Measurements from ENCODE around the gene SHOC2.

The SHOC2 gene

DNA sequence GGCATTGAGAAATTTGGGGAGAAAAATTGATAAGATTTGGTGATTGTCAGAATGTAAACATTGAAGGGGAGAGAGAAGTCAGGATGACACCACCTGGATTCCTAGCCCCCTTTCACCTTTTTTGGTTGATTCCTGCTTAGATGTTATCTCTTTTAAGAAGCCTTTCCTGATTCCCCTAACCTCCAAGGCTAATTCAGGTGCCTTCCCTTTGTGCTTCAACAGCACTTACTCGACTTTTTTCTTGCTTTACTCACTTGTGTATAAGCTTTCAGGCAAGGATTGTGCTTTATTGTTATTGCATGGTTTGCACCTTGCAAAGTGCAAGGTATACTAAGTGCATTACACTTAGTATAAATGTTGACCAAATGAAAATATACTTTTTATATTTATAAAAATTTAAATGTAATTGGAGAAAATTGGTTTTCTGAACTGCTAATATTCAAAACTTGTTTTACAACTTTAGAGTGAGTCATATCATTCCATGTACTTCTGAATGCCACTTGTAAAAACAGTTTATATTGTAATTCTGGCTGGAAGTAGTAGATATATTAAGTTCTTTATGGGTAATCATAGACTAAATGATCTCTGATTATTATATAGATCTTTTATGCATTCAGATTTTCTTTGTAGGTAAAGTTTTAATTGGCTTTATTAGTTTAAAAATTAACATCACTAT, 13.2 kb downstream of the SHOC2 start:
- in situ Hi-C loops (cut with HindIII; ENCODE audit: low pct_ligation_motif_present, low pct_unique_long_range_greater_than_20kb, low sequenced_read_pairs) = no loop called here
- DNase-seq = no peak

DNA sequence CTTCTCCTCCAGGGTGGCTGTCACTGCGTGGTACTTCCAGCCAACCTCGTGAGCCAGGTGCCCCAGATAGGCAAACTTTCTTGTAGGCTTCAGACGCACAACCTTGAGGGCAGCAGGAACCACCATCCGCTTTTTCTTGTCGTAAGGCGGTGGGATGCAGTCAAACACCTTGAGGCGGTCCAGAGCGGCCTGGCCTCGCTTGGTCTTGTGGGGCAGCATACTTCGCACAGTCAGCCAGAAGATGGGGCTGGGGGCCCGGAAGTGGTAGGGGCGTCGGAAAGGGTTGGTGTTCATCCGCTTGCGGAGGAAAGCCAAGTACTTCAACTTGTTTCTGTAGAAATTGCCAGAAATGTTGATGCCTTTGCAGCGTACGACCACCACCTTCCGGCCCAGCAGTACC, 17.4 kb downstream of the SHOC2 start:
- in situ Hi-C loops (cut with HindIII; ENCODE audit: low pct_ligation_motif_present, low pct_unique_long_range_greater_than_20kb, low sequenced_read_pairs) = no loop called here
- no peak for DNase-seq

DNA sequence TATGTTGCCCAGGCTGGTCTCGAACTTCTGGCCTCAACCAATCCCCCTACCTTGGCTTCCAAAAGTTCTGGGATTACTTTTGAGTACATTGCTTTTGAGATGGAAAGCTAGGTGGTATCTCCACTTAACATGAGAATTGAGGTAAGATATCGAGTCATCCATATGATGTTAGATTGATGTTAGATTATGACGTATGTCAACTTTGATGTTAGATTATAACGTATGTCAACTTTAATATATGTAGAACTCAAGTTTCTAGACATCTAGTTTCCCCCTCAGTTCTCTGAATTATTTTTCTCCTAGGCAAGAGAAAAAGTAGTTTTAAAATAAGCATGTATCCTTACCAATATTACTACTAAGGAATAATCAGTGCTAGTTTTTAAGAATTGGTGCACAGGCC, 20.0 kb downstream of the SHOC2 start:
- in situ Hi-C loops (cut with HindIII; ENCODE audit: low pct_ligation_motif_present, low pct_unique_long_range_greater_than_20kb, low sequenced_read_pairs) = no loop called here
- no peak for DNase-seq

DNA sequence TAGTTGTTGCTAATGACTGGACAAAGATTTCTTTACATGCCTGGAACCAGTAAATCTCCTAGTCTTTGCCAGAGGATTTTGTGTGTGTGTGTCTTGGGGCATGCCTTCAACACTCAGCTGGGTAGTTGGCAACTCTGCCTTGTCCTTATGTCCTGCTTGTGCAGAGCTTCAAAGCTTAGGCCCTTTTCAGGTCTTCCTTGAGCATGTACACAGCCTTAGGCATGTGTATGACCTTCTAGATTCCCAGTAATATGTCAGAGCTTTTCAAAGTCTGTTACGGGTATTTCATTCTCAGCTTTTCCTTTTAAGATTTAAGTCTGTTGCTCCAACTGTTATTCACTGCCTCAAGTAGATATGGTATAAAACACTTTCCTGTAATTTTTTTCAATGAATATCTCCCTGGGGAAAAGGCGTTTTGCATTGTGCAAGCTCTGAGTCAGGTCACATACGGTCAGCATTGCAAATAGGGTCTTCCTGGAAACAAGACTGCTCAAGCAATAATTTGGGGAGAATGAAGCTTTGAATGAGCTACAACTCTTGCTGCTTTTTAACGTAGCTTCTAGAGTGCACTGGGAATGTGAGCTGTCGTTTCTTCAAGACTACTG, 25.5 kb downstream of the SHOC2 start:
- no peak for DNase-seq
- in situ Hi-C loops (cut with HindIII; ENCODE audit: low pct_ligation_motif_present, low pct_unique_long_range_greater_than_20kb, low sequenced_read_pairs) = no loop called here

DNA sequence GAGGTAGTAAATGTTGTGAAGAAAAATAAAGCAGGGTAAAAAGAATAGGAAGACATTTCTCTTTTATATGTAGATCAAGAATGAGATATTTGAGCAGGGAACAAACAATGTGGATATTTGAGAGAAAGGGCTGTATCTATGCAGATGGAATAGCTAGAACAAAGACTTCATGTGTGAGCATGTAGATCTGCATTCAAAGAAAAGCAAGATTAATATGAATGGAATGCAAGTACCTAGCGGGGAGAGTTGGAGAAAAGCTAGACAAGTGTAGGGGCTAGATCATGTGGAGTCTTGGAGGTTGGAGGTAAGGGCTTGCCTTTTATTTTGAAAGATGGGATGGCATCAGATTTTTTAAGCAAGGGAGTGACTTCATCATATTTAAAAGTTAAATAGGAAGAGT, 27.1 kb downstream of the SHOC2 start:
- in situ Hi-C loops (cut with HindIII; ENCODE audit: low pct_ligation_motif_present, low pct_unique_long_range_greater_than_20kb, low sequenced_read_pairs) = no loop called here
- DNase-seq = no peak

DNA sequence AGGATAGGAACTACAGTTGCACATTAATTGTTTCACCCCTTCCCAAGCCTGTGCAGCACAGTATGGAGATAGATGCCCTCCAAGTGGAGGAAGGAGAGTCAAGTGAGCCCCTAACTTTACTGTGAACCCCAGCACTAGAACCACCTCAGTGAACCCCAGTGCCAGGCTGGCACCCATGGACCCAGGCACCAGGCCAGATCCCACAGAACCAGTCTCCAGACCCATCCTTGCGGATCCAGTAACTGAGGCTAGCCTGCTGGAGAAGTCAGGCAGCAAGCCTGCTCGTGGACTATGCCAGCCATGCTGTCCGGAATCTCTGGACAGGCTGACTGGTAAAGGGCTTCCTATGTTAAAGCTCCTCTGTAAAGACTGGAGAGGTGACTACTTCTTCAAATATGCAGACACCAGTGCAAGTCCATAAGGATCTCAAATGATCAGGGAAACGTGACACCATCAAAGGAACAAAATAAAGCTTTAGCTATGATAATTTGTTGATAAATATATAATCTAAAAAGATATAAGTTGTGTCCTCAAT, 27.7 kb downstream of the SHOC2 start:
- DNase-seq = no peak
- in situ Hi-C loops (cut with HindIII; ENCODE audit: low pct_ligation_motif_present, low pct_unique_long_range_greater_than_20kb, low sequenced_read_pairs) = no loop called here

DNA sequence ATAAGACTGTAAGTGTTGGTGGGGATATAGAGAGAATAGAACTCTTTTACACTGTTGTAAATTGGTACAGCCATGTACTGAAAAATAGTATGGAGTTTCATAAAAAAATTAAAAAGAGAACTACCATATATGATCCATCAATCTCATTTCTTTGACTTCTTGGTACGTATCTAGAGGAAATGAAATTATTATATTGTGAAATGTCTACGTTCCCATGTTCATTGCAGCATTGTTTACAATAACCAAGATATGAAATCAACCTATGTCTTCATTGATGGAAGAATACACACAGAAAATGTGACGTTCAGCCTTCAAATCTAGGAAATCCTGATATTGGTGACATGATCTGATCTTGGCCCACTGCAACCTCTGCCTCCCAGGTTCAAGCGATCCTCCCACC, 32.0 kb downstream of the SHOC2 start:
- in situ Hi-C loops (cut with HindIII; ENCODE audit: low pct_ligation_motif_present, low pct_unique_long_range_greater_than_20kb, low sequenced_read_pairs) = no loop called here
- no peak for DNase-seq

DNA sequence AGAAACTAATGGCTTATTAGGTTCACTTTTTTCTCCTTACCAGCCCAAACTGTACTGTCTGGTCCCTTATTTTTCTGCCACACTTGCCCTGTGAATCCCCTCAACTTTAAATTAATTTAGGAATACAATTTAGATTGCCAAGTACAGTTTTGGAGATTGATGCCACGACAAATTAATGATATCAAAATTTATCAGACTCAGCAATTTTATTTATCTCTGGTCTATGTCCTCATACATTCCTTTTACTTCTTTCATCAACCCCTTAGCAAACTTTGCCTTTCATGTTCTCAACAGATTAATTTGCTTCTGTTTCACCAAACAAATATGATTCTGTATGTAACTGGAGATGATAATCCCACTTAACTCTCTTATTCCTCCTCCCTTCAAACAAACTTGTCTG, 38.2 kb downstream of the SHOC2 start:
- no peak for DNase-seq
- in situ Hi-C loops (cut with HindIII; ENCODE audit: low pct_ligation_motif_present, low pct_unique_long_range_greater_than_20kb, low sequenced_read_pairs) = no loop called here

DNA sequence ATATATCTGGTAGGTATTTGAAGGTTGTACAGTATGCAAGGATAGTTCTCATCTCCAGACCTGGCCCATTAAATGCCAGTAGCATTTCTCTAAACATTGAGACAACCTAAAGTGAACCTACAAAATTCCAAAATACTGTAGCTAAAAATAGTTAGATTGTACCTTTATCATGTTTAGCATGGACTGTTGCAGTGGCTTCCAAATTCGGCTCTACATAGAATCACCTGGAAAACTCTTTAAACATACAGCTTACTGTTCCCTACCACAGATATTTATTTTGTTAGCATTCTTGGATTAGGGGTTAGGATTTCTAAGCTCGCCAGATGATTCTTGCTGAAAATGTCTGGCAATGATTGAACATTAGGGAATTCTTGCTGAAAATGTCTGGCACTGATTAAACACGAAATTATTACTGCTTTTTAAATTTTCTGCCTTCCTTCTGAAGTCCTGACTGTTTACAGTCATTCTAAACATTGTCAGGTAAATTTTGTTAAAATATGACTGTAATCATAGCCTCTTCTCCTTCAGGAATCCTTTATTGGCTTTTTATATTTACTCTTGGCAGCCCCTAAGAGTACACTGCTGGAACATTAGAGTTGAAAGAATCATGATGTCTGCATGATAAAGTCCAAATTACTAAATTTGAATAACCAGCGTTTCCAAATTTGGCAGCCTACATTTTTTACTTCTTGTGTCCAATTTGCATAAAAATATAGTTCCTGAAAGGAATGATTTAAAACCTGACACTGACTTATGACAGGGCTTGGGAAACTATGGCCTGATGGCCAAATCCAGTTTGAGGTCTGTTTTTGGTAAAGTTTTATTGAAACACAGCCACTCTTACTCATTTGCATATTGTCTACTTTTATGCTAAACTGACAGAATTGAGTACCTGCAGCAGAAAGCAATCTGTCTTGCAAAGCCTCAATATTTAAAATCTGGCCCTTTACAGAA, 40.3 kb downstream of the SHOC2 start:
- in situ Hi-C loops (cut with HindIII; ENCODE audit: low pct_ligation_motif_present, low pct_unique_long_range_greater_than_20kb, low sequenced_read_pairs) = no loop called here
- no peak for DNase-seq

DNA sequence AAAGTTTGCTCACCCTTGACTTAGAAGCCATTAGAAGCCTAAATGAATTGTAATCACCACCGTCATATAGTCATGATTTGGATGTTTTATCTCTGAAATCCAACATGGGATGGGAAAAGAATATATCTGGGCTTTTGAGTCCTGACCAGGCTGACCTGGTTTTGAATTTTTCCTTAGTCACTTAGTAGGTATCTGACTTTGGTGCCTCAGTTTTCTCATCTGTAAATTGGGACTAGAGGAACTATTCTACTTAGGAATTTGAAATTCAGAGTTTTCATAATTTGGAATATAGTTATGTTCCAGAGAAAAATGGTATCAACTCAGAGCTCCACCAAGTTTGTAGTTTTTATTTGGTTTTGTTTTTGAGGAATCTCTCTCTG, 40.9 kb downstream of the SHOC2 start:
- in situ Hi-C loops (cut with HindIII; ENCODE audit: low pct_ligation_motif_present, low pct_unique_long_range_greater_than_20kb, low sequenced_read_pairs) = no loop called here
- no peak for DNase-seq

DNA sequence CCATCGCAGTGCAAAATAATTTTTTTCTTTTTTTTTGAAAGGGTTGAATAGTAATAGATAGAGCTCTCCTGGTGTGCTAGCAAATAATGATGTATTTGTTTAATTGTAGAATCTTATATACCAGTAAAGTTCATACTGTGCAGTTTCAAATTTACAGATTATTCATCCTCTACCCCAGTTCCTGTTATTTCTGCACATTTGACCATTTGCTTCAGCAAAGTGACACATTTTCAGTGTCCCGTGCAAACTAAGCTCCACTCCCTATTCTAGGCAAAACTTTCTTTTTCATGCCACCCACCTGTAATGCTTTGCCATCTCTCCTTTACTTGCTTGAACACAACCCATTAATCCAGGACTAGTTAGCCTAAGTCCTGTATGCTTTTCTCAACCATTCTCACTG, 43.0 kb downstream of the SHOC2 start:
- in situ Hi-C loops (cut with HindIII; ENCODE audit: low pct_ligation_motif_present, low pct_unique_long_range_greater_than_20kb, low sequenced_read_pairs) = no loop called here
- no peak for DNase-seq

DNA sequence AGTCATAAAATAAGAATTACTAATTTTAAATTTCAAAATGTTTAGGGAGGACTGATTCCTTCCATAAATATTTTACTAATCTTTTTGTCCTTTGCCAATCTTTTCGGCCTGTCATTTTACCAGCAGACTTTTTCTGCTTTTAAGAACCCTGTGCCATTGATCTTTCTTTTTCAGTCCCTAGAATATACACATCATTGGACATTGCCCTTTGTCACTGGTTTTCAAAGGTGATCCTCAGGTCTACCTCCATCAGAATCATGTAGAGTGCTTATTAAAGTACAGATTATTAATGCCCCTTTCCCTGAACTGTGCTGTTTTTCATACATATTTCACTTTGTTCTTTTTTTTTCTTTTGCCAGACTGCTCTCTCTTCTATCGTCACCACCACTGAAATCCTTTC, 43.8 kb downstream of the SHOC2 start:
- in situ Hi-C loops (cut with HindIII; ENCODE audit: low pct_ligation_motif_present, low pct_unique_long_range_greater_than_20kb, low sequenced_read_pairs) = no loop called here
- DNase-seq = no peak

DNA sequence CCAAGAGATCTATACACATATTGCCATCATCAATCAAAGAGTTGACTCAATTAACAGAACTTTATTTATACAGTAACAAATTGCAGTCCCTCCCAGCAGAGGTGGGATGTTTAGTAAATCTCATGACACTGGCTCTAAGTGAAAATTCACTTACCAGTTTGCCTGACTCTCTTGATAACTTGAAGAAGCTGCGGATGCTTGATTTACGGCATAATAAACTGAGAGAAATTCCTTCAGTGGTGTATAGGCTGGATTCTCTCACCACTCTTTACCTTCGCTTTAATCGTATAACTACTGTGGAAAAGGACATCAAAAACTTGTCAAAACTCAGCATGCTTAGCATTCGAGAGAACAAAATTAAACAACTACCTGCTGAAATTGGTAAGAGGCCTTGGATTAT, 45.3 kb downstream of the SHOC2 start:
- in situ Hi-C loops (cut with HindIII; ENCODE audit: low pct_ligation_motif_present, low pct_unique_long_range_greater_than_20kb, low sequenced_read_pairs) = no loop called here
- DNase-seq = no peak

DNA sequence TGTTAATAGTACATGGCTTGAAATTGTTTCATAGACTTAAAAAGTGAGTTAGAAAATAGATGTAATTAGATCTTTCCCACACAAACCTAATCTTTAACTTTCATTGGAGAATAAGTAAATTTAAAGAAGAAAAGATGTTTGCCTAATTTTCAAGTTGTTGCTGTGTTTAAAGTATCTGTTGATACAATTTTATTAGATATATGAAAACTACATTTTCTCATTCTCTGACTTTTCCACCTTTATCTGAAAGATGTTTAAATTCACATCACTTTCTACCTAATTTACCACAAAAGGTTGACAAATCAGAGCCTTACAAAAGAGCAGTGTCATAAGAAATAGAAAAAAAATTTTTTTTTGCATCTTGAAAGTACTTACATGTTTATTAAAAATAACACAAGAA, 45.8 kb downstream of the SHOC2 start:
- in situ Hi-C loops (cut with HindIII; ENCODE audit: low pct_ligation_motif_present, low pct_unique_long_range_greater_than_20kb, low sequenced_read_pairs) = no loop called here
- DNase-seq = no peak

DNA sequence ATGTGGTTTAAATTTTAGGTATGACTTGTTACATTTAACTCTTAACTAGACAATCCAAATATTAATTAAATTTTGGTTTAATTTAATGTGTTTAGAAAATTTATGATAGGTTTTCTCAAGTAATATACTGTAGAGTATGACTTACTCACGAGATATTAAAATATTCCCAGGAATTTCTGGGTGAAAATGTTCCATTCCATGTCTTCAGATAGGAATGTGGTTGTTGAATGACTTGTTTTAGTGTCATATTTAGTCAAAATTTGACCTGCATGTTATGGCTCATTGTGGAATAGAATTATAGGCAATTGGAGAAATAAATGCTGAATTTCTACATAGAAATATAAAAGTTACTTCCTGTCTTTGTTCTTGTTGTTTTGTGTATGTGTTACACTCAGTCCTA, 46.7 kb downstream of the SHOC2 start:
- DNase-seq = no peak
- in situ Hi-C loops (cut with HindIII; ENCODE audit: low pct_ligation_motif_present, low pct_unique_long_range_greater_than_20kb, low sequenced_read_pairs) = no loop called here

DNA sequence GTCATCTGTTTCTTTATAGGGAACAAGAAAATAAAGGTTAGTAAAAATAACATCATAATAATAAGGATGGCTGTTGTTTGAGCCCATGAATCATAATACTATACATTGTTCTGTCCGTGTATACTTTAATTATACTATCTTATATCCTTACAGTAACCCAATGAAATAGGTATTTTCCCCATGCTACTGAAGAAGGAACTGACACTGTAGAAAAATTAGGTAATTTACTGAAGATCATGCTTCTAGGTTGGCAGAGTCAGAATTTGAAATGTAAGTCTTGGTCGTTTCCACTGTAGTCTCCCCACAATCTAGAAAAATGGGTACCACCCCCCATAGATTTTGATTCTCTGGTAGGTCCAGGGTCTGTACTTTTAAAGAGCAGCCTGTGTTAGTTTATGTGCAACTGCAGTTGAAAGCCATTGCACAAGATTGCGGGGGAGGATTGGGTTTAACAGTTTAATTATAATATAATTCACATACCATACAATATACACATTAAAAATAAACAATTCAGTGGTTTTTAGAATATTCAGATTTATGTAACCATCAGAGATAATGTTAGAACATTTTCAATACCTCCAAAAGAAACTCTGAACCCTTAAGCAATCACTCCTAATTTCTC, 47.7 kb downstream of the SHOC2 start:
- in situ Hi-C loops (cut with HindIII; ENCODE audit: low pct_ligation_motif_present, low pct_unique_long_range_greater_than_20kb, low sequenced_read_pairs) = no loop called here

DNA sequence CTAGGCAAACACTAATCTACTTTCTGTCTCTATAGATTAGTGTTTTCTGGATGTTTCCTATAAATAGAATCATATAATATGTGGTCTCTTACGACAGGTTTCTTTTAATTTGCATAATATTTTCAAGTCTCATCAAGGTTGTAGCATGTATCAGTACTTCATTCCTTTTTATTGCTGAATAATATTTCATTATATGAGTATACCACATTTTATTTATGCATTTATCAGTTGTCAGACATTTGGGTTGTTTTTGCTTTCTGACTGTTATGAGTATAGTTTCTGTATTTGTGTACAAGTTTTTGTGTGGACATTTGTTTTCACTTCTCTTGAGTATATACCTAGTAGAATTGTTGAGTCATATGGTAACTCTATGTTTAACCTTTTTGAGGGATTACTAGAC, 48.2 kb downstream of the SHOC2 start:
- in situ Hi-C loops (cut with HindIII; ENCODE audit: low pct_ligation_motif_present, low pct_unique_long_range_greater_than_20kb, low sequenced_read_pairs) = no loop called here
- no peak for DNase-seq

More for the DNA sequence above, 47.7 kb downstream of the SHOC2 start:
- no peak for DNase-seq

DNA sequence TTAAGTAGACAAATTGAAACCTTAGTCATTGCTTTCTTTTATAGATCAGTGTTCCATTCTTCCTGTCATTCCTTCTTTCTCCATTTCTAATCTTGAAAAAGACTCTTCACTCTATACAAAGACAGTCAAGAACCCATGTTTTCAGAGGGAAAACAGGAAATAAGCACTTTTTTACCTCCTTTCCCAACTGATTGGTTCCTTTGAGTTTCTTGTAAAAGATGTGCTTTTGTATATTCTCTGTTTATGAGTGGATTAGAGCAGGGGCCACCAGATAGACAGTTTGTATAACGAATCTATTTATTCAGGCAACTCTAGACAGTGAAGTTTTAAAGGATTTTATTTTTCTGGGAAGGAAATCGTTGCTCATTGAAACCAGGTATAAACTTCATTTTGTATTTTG, 49.8 kb downstream of the SHOC2 start:
- DNase-seq = no peak
- in situ Hi-C loops (cut with HindIII; ENCODE audit: low pct_ligation_motif_present, low pct_unique_long_range_greater_than_20kb, low sequenced_read_pairs) = no loop called here

DNA sequence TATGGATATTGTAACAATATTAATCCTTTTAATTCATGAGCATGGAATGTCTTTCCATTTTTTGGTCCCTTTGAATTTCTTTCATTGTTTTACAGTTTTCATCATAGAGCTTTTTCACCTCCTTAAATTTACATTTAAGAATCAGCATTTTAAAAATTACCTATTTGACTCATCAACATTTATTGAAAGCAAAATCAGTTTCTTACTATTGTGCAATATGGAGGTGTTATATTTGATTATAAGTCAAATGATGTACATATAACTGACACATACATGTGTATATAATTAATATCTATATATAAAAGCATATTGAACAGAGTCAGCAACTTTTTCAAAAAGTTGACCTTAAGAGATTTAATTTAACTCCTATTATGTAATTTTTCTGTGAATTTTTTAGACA, 52.2 kb downstream of the SHOC2 start:
- no peak for DNase-seq
- in situ Hi-C loops (cut with HindIII; ENCODE audit: low pct_ligation_motif_present, low pct_unique_long_range_greater_than_20kb, low sequenced_read_pairs) = no loop called here

Data from ACHN (cell line).